LNCaP clone FGC (cell line): Measurements from ENCODE around the gene DNAJC24.

ENCODE experiments used
- DNase-seq: peaks from one replicate; pipeline ENCODE4 v3.0.0-alpha.2; 2011; ENCODE audit warnings: low read depth
- H3K4me3 ChIP-seq: 2 replicates; pipeline ENCODE4 v1.5.1; 2011; ENCODE audit warnings: mild to moderate bottlenecking, low read depth, low read length, control low read depth
- TF ChIP-seq, protein P1 (sequence below): IDR thresholded peaks from 2 replicates; pipeline ENCODE4 v1.5.1; 2012; ENCODE audit warnings: mild to moderate bottlenecking; ENCODE audit not compliant: control insufficient read depth, insufficient read depth; ENCODE audit errors: extremely low read depth

DNAJC24 gene

GRCh38 chr11:31478223-31478590 is 108.5 kb downstream of the DNAJC24 start:
- no peak for DNase-seq
- TF ChIP-seq, protein P1, sequence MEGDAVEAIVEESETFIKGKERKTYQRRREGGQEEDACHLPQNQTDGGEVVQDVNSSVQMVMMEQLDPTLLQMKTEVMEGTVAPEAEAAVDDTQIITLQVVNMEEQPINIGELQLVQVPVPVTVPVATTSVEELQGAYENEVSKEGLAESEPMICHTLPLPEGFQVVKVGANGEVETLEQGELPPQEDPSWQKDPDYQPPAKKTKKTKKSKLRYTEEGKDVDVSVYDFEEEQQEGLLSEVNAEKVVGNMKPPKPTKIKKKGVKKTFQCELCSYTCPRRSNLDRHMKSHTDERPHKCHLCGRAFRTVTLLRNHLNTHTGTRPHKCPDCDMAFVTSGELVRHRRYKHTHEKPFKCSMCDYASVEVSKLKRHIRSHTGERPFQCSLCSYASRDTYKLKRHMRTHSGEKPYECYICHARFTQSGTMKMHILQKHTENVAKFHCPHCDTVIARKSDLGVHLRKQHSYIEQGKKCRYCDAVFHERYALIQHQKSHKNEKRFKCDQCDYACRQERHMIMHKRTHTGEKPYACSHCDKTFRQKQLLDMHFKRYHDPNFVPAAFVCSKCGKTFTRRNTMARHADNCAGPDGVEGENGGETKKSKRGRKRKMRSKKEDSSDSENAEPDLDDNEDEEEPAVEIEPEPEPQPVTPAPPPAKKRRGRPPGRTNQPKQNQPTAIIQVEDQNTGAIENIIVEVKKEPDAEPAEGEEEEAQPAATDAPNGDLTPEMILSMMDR, result no peak
- no peak overlapping the region for H3K4me3 ChIP-seq

GRCh38 chr11:31479066-31479465 is 109.4 kb downstream of the DNAJC24 start:
- TF ChIP-seq, protein P1, result no peak
- DNase-seq, result no peak
- H3K4me3 ChIP-seq, result no peak overlapping the region

GRCh38 chr11:31480930-31481329 is 111.3 kb downstream of the DNAJC24 start:
- H3K4me3 ChIP-seq, result no peak overlapping the region
- no peak for DNase-seq
- TF ChIP-seq, protein P1, result no peak
